A549 (cell line): ENCODE results near the gene SCAMP2. TPM values are rescaled to one million over a fixed set of nuclear protein-coding genes. Genes with fewer than 3 reads are reported as not detected.

Source experiments
- ATAC-seq, 2 experiments: fragments of 200-7000 bp in 1 of 2; fragments of >200 bp in 1 of 2; cut with Nextera tagmentation in 1 of 2; cut with Tn5 transposase in 1 of 2; 3 replicates each; pipeline versions ENCODE4 v1.8.0 to v1.9.1; 2018 to 2020; ENCODE audit warnings: mild to moderate bottlenecking in 1 of 2, moderate library complexity in 1 of 2
- CTCF ChIA-PET: fragments of 300-600 bp; sonication (Branson Sonifier 250); formaldehyde crosslinking; extraction: SDS; loops from one replicate; lab custom pipeline; 2021; ENCODE audit warnings: antibody characterized with exemption, inconsistent platforms; lab: Yijun Ruan, JAX
- POLR2A ChIA-PET: fragments of 350-600 bp; formaldehyde crosslinking; extraction: SDS; loops from one replicate; lab custom pipeline; 2021; ENCODE audit warnings: antibody characterized with exemption, inconsistent platforms; lab: Yijun Ruan, JAX
- DNase-seq, 2 experiments: peaks; one replicate each; pipeline versions ENCODE4 v3.0.0 to v3.0.0-alpha.2; 2011 to 2016; ENCODE audit warnings: low read depth in 1 of 2, low spot score in 1 of 2
- FAIRE-seq: peaks from 2 replicates; lab custom pipeline; 2011; peaks lifted over from hg19 to GRCh38; lab: Jason Lieb, UNC
- H3K27ac ChIP-seq, 2 experiments: fragments of >200 bp; sonication (Bioruptor Twin); formaldehyde crosslinking; 3 replicates each; pipeline ENCODE4 v1.5.1; 2016 to 2017
- H3K4me1 ChIP-seq: fragments of >200 bp; sonication (Bioruptor Twin); formaldehyde crosslinking; 3 replicates; pipeline ENCODE4 v1.6.1; 2016
- H3K4me2 ChIP-seq: fragments of >200 bp; sonication (Bioruptor Twin); formaldehyde crosslinking; 3 replicates; pipeline ENCODE4 v1.6.1; 2016
- H3K4me3 ChIP-seq: fragments of >200 bp; sonication (Bioruptor Twin); formaldehyde crosslinking; 3 replicates; pipeline ENCODE4 v1.5.1; 2016
- H3K9me3 ChIP-seq: fragments of >200 bp; sonication (Bioruptor Twin); formaldehyde crosslinking; 3 replicates; pipeline ENCODE4 v1.6.1; 2016
- ATOH8 ChIP-seq: fragments of 250-450 bp; sonication (Bioruptor Pico); IDR thresholded peaks from 2 replicates; pipeline ENCODE4 v1.5.0; 2020; ENCODE audit warnings: low read depth, mild to moderate bottlenecking, moderate library complexity
- BHLHE40 ChIP-seq: IDR thresholded peaks from 2 replicates; pipeline ENCODE4 v1.6.1; 2012; ENCODE audit warnings: low read depth, low read length, inconsistent platforms
- CHD2 ChIP-seq: fragments of 150-350 bp; IDR thresholded peaks from 2 replicates; pipeline ENCODE4 v1.6.1; 2014; ENCODE audit warnings: low read length; ENCODE audit not compliant: partially characterized antibody
- EHMT2 ChIP-seq: fragments of 200-600 bp; sonication (generic); IDR thresholded peaks from 2 replicates; pipeline ENCODE4 v1.6.1; 2016; ENCODE audit warnings: antibody characterized with exemption, low read depth, mild to moderate bottlenecking, moderate library complexity
- ELK1 ChIP-seq: fragments of 150-350 bp; IDR thresholded peaks from 2 replicates; pipeline ENCODE4 v1.6.1; 2014; ENCODE audit warnings: low read depth, mild to moderate bottlenecking, low read length
- FOXS1 ChIP-seq: fragments of 250-450 bp; sonication (Bioruptor Pico); IDR thresholded peaks from 2 replicates; pipeline ENCODE4 v1.5.0; 2020; ENCODE audit warnings: mild to moderate bottlenecking, moderate library complexity
- HOXA7 ChIP-seq: fragments of 250-450 bp; sonication (Bioruptor Pico); IDR thresholded peaks from 2 replicates; pipeline ENCODE4 v1.5.0; 2020; ENCODE audit warnings: mild to moderate bottlenecking, moderate library complexity
- JUNB ChIP-seq: fragments of >200 bp; sonication (Bioruptor Twin); formaldehyde crosslinking; IDR thresholded peaks from 2 replicates; pipeline ENCODE4 v1.6.1; 2016
- KDM1A ChIP-seq: fragments of 200-600 bp; sonication (generic); IDR thresholded peaks from 2 replicates; pipeline ENCODE4 v1.6.1; 2016; ENCODE audit warnings: low read depth, mild to moderate bottlenecking
- MAFK ChIP-seq: fragments of 450-650 bp; IDR thresholded peaks from 2 replicates; pipeline ENCODE4 v1.6.1; 2014; ENCODE audit not compliant: partially characterized antibody
- MAX ChIP-seq: IDR thresholded peaks from 2 replicates; pipeline ENCODE4 v1.6.1; 2012
- PBX3 ChIP-seq: IDR thresholded peaks from 2 replicates; pipeline ENCODE4 v1.6.1; 2012
- POLR2A ChIP-seq: IDR thresholded peaks from 2 replicates; pipeline ENCODE4 v1.6.1; 2012; ENCODE audit warnings: mild to moderate bottlenecking, low read length
- RAD21 ChIP-seq, 2 experiments: fragments of >200 bp in 1 of 2; sonication (Bioruptor Twin) in 1 of 2; formaldehyde crosslinking in 1 of 2; IDR thresholded peaks in 1 of 2; conservative IDR thresholded peaks in 1 of 2; 2 replicates in 1 of 2; 3 replicates in 1 of 2; pipeline ENCODE4 v1.6.1; 2012 to 2018; ENCODE audit warnings: inconsistent platforms in 1 of 2
- RCOR1 ChIP-seq: fragments of 150-350 bp; IDR thresholded peaks from 2 replicates; pipeline ENCODE4 v1.6.1; 2014; ENCODE audit warnings: antibody characterized with exemption, low read length, low read depth
- REST ChIP-seq: fragments of 200-600 bp; sonication (generic); IDR thresholded peaks from 2 replicates; pipeline ENCODE4 v1.6.1; 2016; ENCODE audit warnings: antibody characterized with exemption, mild to moderate bottlenecking, moderate library complexity
- RNF2 ChIP-seq: fragments of 200-600 bp; sonication (generic); IDR thresholded peaks from 2 replicates; pipeline ENCODE4 v1.6.1; 2016; ENCODE audit warnings: low read depth, mild to moderate bottlenecking, antibody characterized with exemption, moderate library complexity, borderline replicate concordance
- WGBS: methylation state at CpG from one replicate; pipeline ENCODE4 v1.1.6; 2017; ENCODE audit errors: missing lambda C conversion rate; 5-methylcytosine and 5-hydroxymethylcytosine counted together
- polyA plus RNA-seq, 4 experiments: library from polyadenylated mRNA; depleted of rRNA in 3 of 4; stranded (reverse); fragments of >200 nt; fragmentation: RNase III in 1 of 4; extraction: RNeasy Plus Mini Kit Qiagen cat#74134 plus additional on column Dnase treatment in 1 of 4; gene quantifications; 2 replicates in 3 of 4; 3 replicates in 1 of 4; pipeline ENCODE4 v1.2.3, GENCODE V29; 2011 to 2017

SCAMP2 gene
- polyA plus RNA-seq, 2 of the 4 experiments (the other 2 are of a cell fraction) = 41.5 to 128 TPM

- H3K4me1 ChIP-seq = peaks cover 7% of the 10 kb centered on the region; the same call in 1 of the 3 replicates
- no peak within 1 kb of the TSS for H3K27ac ChIP-seq
- FAIRE-seq (no peak), DNase-seq (no peak), ATAC-seq (peak in 1 of 2 experiments; percentile 19; a peak in 1 of 6 replicates)
- WGBS = 30% methylated on average over 19 of the region's 44 CpGs
- POLR2A ChIA-PET = no interaction called here
- H3K4me3 ChIP-seq = no peak within 1 kb of the TSS
- no peaks in the 10 kb centered on the region for H3K9me3 ChIP-seq
- CTCF ChIA-PET = interaction anchor here (0.5 to 66.7 kb wide), 6 partner anchors 8 to 447 kb away, joined by 3 to 1908 read pairs (median 8); partner anchors contain the start of genes CSK, LMAN1L and ULK3
- TF ChIP-seq MAX (no peak), CHD2 (no peak), REST (peak; percentile 82)
- peak within 1 kb of the TSS; percentile 43; the same call in 2 of the 3 replicates for H3K4me2 ChIP-seq
Observed at GRCh38 chr15:74826364-74826819, 46.8 kb downstream of the SCAMP2 start, which contains the start of gene CPLX3. Gene CPLX3 (plus strand): TSS chr15:74826627. CDS start chr15:74826704, 77 bp downstream.

- CTCF ChIA-PET = interaction anchor here (1.1 to 66.7 kb wide), 5 partner anchors 8 to 35 kb away, joined by 3 to 1908 read pairs (median 10); partner anchors contain the start of genes CSK, LMAN1L and ULK3
- DNase-seq = no peak
- FAIRE-seq = no peak
- Histone ChIP-seq H3K9me3 (no peaks in the 10 kb centered on the region), H3K4me2 (no peak overlapping the region), H3K4me3 (no peak overlapping the region), H3K27ac (no peak overlapping the region), H3K4me1 (peaks cover 7% of the 10 kb centered on the region; the same call in 1 of the 3 replicates)
- POLR2A ChIA-PET = interaction anchor here (0.6 kb wide), 1 partner anchor 13 kb away, joined by 3 read pairs; no protein-coding TSS in a partner anchor
- TF ChIP-seq ATOH8 (CRISPR knock-in tag) = no peak
- TF ChIP-seq RNF2 = no peak
- TF ChIP-seq BHLHE40 = no peak
- no peak for TF ChIP-seq MAFK
- no peak for TF ChIP-seq KDM1A
- no peak for TF ChIP-seq HOXA7 (CRISPR knock-in tag)
- no peak for TF ChIP-seq POLR2A
- no peak for TF ChIP-seq RAD21 (conservative IDR thresholded peaks at IDR 0.05 in 1 of 2, IDR thresholded peaks at IDR 0.05 in 1 of 2)
- peak in 1 of 2 experiments; percentile 11; a peak in 3 of 6 replicates for ATAC-seq
- 33% methylated on average over 10 of the region's 10 CpGs for WGBS
Observed at GRCh38 chr15:74825866-74826265, 47.3 kb downstream of the SCAMP2 start.

- H3K27ac ChIP-seq = no peak overlapping the region
- TF ChIP-seq ELK1 = no peak
- no peak for TF ChIP-seq RCOR1
- no peak for TF ChIP-seq PBX3
- TF ChIP-seq EHMT2 = no peak
- TF ChIP-seq MAFK = no peak
- no peak for TF ChIP-seq FOXS1 (CRISPR knock-in tag)
- no peak for TF ChIP-seq JUNB
- TF ChIP-seq, all 56 proteins: peak for 0
- Histone ChIP-seq H3K9me3 (no peaks in the 10 kb centered on the region), H3K4me2 (no peak overlapping the region), H3K4me3 (no peak overlapping the region), H3K4me1 (peaks cover 7% of the 10 kb centered on the region; the same call in 1 of the 3 replicates)
- ChIA-PET CTCF (interaction anchor here (0.9 to 66.7 kb wide), 5 partner anchors 9 to 34 kb away, joined by 3 to 1908 read pairs (median 10); partner anchors contain the start of genes CSK, LMAN1L and ULK3), POLR2A (no interaction called here)
- ATAC-seq (peak; percentile 15 to 29; a peak in 4 of 6 replicates), DNase-seq (no peak), FAIRE-seq (no peak)
- WGBS = 7% methylated on average over 7 of the region's 7 CpGs
Observed at GRCh38 chr15:74824976-74825375, 48.2 kb downstream of the SCAMP2 start.
